Neural cell (in vitro differentiated cells): ENCODE data around the gene VEPH1. TPM values are rescaled to one million over a fixed set of nuclear protein-coding genes. Genes with fewer than 3 reads are reported as not detected.

Source experiments
- H2AFZ ChIP-seq: fragments of 200-600, 300-800 bp; sonication (generic), shearing (Covaris generic); 2 replicates; pipeline ENCODE4 v1.6.0; 2014; ENCODE audit warnings: low read depth, mild to moderate bottlenecking, antibody characterized with exemption, low read length, moderate library complexity
- H3F3A ChIP-seq: fragments of 200-600 bp; shearing (Covaris generic); 2 replicates; pipeline ENCODE4 v1.6.1; 2016; ENCODE audit warnings: mild to moderate bottlenecking, moderate library complexity, mixed read lengths, antibody characterized with exemption, low read length; ENCODE audit not compliant: insufficient read depth, poor library complexity, severe bottlenecking
- H3K27ac ChIP-seq: fragments of 200-600, 300-800 bp; sonication (generic), shearing (Covaris generic); 2 replicates; pipeline ENCODE4 v1.5.1; 2014; ENCODE audit warnings: mild to moderate bottlenecking, low read length, moderate library complexity
- H3K27me3 ChIP-seq: fragments of 300-800, 200-600 bp; sonication (generic), shearing (Covaris generic); 2 replicates; pipeline ENCODE4 v1.6.0; 2014; ENCODE audit warnings: mild to moderate bottlenecking, low read depth, low read length, moderate library complexity; ENCODE audit not compliant: insufficient read depth
- H3K36me3 ChIP-seq: fragments of 300-800, 200-600 bp; sonication (generic), shearing (Covaris generic); 2 replicates; pipeline ENCODE4 v1.5.1; 2014; ENCODE audit warnings: mild to moderate bottlenecking, antibody characterized with exemption, low read length, moderate library complexity; ENCODE audit not compliant: insufficient read depth
- H3K4me2 ChIP-seq: fragments of 300-800, 200-600 bp; sonication (generic), shearing (Covaris generic); 2 replicates; pipeline ENCODE4 v1.6.0; 2014; ENCODE audit warnings: mild to moderate bottlenecking, low read length
- H3K4me3 ChIP-seq: fragments of 300-800, 200-600 bp; sonication (generic), shearing (Covaris generic); 2 replicates; pipeline ENCODE4 v1.5.1; 2014; ENCODE audit warnings: mild to moderate bottlenecking, low read length, moderate library complexity
- H3K79me2 ChIP-seq: fragments of 200-600 bp; shearing (Covaris generic); replicated peaks from 2 replicates; pipeline ENCODE4 v1.6.0; 2014; ENCODE audit warnings: mild to moderate bottlenecking, low read length, moderate library complexity; ENCODE audit not compliant: insufficient read depth
- H3K9ac ChIP-seq: fragments of 300-800, 200-600 bp; sonication (generic), shearing (Covaris generic); 2 replicates; pipeline ENCODE4 v1.6.1; 2016; ENCODE audit warnings: mild to moderate bottlenecking, low read length, mixed read lengths
- H3K9me2 ChIP-seq: fragments of 200-600 bp; shearing (Covaris generic); 2 replicates; pipeline ENCODE4 v1.6.1; 2016; ENCODE audit warnings: mild to moderate bottlenecking, low read length, mixed read lengths; ENCODE audit not compliant: insufficient read depth
- H3K9me3 ChIP-seq: fragments of 200-600, 300-800 bp; sonication (generic), shearing (Covaris generic); 2 replicates; pipeline ENCODE4 v1.6.1; 2016; ENCODE audit warnings: mild to moderate bottlenecking, mixed run types, low read length, moderate library complexity, mixed read lengths
- H4K20me1 ChIP-seq: fragments of 200-600 bp; shearing (Covaris generic); 2 replicates; pipeline ENCODE4 v1.6.1; 2016; ENCODE audit warnings: mild to moderate bottlenecking, mixed run types; ENCODE audit not compliant: insufficient read depth
- EP300 ChIP-seq: fragments of 450-650 bp; conservative IDR thresholded peaks from 2 replicates; pipeline ENCODE4 v1.6.1; 2014; ENCODE audit warnings: antibody characterized with exemption, mild to moderate bottlenecking, moderate library complexity; ENCODE audit not compliant: poor library complexity, severe bottlenecking
- EZH2 ChIP-seq: fragments of 200-600, 300-800 bp; shearing (Covaris generic), sonication (generic); IDR thresholded peaks from 2 replicates; pipeline ENCODE4 v1.6.1; 2014; ENCODE audit warnings: antibody characterized with exemption, low read length, borderline replicate concordance, mild to moderate bottlenecking; ENCODE audit not compliant: insufficient read depth, poor library complexity, severe bottlenecking
- MXI1 ChIP-seq: fragments of 450-650 bp; conservative IDR thresholded peaks from 2 replicates; pipeline ENCODE4 v1.6.1; 2014; ENCODE audit warnings: antibody characterized with exemption, mild to moderate bottlenecking; ENCODE audit not compliant: poor library complexity, severe bottlenecking
- POLR2AphosphoS5 ChIP-seq: IDR thresholded peaks from 2 replicates; pipeline ENCODE4 v1.6.1; 2012
- RAD21 ChIP-seq: fragments of 450-650 bp; conservative IDR thresholded peaks from 2 replicates; pipeline ENCODE4 v1.6.1; 2014; ENCODE audit warnings: antibody characterized with exemption, mild to moderate bottlenecking, moderate library complexity
- SMC3 ChIP-seq: fragments of 450-650 bp; conservative IDR thresholded peaks from 2 replicates; pipeline ENCODE4 v1.6.1; 2014; ENCODE audit warnings: antibody characterized with exemption, mild to moderate bottlenecking, moderate library complexity; ENCODE audit not compliant: poor library complexity
- TAF1 ChIP-seq: IDR thresholded peaks from 2 replicates; pipeline ENCODE4 v1.6.1; 2012; ENCODE audit warnings: low read depth
- polyA plus RNA-seq: library from polyadenylated mRNA; depleted of rRNA; stranded (reverse); fragments of >200 nt; gene quantifications from 2 replicates; pipeline ENCODE4 v1.2.3, GENCODE V29; 2014
- TF ChIP-seq, protein P1 (sequence below): fragments of 450-650 bp; IDR thresholded peaks from 2 replicates; pipeline ENCODE4 v1.5.1; 2014; ENCODE audit warnings: antibody characterized with exemption, mild to moderate bottlenecking, moderate library complexity; ENCODE audit not compliant: poor library complexity, severe bottlenecking
- TF ChIP-seq, protein P2 (sequence below): IDR thresholded peaks from 2 replicates; pipeline ENCODE4 v1.6.1; 2012; ENCODE audit warnings: borderline replicate concordance

The VEPH1 gene
- polyA plus RNA-seq, 1 donor from 2014 or later = 0.89 TPM

- Histone ChIP-seq H4K20me1 (no peaks in the 10 kb centered on the region), H3K9ac (no peak overlapping the region), H3K4me2 (no peak overlapping the region), H3F3A (no peaks in the 10 kb centered on the region), H3K9me2 (no peaks in the 10 kb centered on the region), H3K27ac (no peak overlapping the region), H3K79me2 (no peaks in the 10 kb centered on the region), H3K4me3 (no peak overlapping the region), H3K9me3 (no peaks in the 10 kb centered on the region), H2AFZ (no peak overlapping the region), H3K36me3 (no peaks in the 10 kb centered on the region), H3K27me3 (no peaks in the 10 kb centered on the region)
- TF ChIP-seq POLR2AphosphoS5 (no peak), TAF1 (no peak), SMC3 (no peak), EZH2 (no peak), EP300 (no peak), RAD21 (no peak), MXI1 (no peak)
- TF ChIP-seq, protein P1, sequence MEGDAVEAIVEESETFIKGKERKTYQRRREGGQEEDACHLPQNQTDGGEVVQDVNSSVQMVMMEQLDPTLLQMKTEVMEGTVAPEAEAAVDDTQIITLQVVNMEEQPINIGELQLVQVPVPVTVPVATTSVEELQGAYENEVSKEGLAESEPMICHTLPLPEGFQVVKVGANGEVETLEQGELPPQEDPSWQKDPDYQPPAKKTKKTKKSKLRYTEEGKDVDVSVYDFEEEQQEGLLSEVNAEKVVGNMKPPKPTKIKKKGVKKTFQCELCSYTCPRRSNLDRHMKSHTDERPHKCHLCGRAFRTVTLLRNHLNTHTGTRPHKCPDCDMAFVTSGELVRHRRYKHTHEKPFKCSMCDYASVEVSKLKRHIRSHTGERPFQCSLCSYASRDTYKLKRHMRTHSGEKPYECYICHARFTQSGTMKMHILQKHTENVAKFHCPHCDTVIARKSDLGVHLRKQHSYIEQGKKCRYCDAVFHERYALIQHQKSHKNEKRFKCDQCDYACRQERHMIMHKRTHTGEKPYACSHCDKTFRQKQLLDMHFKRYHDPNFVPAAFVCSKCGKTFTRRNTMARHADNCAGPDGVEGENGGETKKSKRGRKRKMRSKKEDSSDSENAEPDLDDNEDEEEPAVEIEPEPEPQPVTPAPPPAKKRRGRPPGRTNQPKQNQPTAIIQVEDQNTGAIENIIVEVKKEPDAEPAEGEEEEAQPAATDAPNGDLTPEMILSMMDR = no peak
- TF ChIP-seq, protein P2, sequence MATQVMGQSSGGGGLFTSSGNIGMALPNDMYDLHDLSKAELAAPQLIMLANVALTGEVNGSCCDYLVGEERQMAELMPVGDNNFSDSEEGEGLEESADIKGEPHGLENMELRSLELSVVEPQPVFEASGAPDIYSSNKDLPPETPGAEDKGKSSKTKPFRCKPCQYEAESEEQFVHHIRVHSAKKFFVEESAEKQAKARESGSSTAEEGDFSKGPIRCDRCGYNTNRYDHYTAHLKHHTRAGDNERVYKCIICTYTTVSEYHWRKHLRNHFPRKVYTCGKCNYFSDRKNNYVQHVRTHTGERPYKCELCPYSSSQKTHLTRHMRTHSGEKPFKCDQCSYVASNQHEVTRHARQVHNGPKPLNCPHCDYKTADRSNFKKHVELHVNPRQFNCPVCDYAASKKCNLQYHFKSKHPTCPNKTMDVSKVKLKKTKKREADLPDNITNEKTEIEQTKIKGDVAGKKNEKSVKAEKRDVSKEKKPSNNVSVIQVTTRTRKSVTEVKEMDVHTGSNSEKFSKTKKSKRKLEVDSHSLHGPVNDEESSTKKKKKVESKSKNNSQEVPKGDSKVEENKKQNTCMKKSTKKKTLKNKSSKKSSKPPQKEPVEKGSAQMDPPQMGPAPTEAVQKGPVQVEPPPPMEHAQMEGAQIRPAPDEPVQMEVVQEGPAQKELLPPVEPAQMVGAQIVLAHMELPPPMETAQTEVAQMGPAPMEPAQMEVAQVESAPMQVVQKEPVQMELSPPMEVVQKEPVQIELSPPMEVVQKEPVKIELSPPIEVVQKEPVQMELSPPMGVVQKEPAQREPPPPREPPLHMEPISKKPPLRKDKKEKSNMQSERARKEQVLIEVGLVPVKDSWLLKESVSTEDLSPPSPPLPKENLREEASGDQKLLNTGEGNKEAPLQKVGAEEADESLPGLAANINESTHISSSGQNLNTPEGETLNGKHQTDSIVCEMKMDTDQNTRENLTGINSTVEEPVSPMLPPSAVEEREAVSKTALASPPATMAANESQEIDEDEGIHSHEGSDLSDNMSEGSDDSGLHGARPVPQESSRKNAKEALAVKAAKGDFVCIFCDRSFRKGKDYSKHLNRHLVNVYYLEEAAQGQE = no peak
These were observed 139.8 kb downstream of the VEPH1 start for GRCh38 chr3:157363393-157363792.

GRCh38 chr3:157362348-157362747, 140.9 kb downstream of the VEPH1 start:
- no peak overlapping the region for H3K4me3 ChIP-seq
- H2AFZ ChIP-seq = no peak overlapping the region
- no peaks in the 10 kb centered on the region for H3K27me3 ChIP-seq
- H3K4me2 ChIP-seq = no peak overlapping the region
- no peaks in the 10 kb centered on the region for H4K20me1 ChIP-seq
- H3K9me2 ChIP-seq = no peaks in the 10 kb centered on the region
- H3K36me3 ChIP-seq = no peaks in the 10 kb centered on the region
- no peaks in the 10 kb centered on the region for H3K79me2 ChIP-seq
- H3K9ac ChIP-seq = no peak overlapping the region
- H3K27ac ChIP-seq = no peak overlapping the region
- H3F3A ChIP-seq = no peaks in the 10 kb centered on the region
- TF ChIP-seq MXI1 (no peak), EZH2 (no peak)
- TF ChIP-seq, protein P2 = no peak
- H3K9me3 ChIP-seq = no peaks in the 10 kb centered on the region
